ENCODE measurements around the gene PALLD.
A peak's percentile ranks its signal among the peaks of the same experiment; 100 is the strongest.

PALLD gene

DNA sequence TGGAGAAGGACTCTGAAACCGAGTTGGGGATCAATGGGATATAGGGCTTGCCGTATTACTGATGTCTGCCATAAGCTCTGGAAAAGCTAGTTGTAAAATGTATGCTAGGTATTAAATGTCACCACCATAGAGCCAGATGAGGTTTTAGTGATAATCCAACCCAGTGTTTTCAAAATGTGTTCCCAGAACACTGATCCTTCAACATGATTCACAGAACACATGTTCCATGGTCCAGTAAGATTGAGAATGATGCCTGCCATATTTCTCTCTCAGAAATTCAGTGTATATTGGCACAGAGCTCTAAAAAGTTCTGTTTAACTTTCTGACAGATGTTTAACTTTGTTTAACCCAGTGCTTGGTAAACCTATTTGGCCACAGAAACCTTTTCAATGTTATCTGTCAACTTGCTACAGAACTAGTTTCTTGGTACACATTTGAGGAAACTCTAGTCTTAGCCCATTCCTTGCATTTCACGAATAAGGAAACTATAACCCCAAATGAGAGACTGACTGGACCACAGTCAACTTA lies 160.2 kb downstream of the PALLD start:
- TF ChIP-seq, protein P1, sequence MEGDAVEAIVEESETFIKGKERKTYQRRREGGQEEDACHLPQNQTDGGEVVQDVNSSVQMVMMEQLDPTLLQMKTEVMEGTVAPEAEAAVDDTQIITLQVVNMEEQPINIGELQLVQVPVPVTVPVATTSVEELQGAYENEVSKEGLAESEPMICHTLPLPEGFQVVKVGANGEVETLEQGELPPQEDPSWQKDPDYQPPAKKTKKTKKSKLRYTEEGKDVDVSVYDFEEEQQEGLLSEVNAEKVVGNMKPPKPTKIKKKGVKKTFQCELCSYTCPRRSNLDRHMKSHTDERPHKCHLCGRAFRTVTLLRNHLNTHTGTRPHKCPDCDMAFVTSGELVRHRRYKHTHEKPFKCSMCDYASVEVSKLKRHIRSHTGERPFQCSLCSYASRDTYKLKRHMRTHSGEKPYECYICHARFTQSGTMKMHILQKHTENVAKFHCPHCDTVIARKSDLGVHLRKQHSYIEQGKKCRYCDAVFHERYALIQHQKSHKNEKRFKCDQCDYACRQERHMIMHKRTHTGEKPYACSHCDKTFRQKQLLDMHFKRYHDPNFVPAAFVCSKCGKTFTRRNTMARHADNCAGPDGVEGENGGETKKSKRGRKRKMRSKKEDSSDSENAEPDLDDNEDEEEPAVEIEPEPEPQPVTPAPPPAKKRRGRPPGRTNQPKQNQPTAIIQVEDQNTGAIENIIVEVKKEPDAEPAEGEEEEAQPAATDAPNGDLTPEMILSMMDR (conservative IDR thresholded peaks at IDR 0.05; ENCODE audit: low read length) = no peak
- DNase-seq (ENCODE audit: low read depth) = no peak
- no peak overlapping the region for H3K4me3 ChIP-seq (ENCODE audit: low read length)

DNA sequence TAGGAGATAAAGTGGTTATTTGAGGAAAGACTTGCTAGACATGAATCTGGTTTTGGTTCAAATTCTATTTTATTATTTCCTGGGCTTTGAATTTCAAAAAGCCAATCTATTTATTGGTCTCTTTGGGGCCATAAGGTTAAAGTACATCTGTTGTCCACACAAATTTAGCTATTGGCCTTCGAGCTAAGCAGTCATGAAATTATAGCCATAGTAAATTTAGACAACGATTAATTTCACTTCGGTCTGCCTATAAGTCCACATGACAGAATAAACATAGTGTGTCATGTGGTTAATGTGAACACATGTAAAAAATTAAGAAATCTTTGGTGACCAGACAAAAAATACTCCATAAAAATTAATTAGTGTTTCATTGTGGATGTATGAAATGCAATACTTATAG lies 161.9 kb downstream of the PALLD start:
- H3K4me3 ChIP-seq (ENCODE audit: low read length) = no peak overlapping the region
- TF ChIP-seq, protein P1 (conservative IDR thresholded peaks at IDR 0.05; ENCODE audit: low read length) = no peak
- no peak for DNase-seq (ENCODE audit: low read depth)

DNA sequence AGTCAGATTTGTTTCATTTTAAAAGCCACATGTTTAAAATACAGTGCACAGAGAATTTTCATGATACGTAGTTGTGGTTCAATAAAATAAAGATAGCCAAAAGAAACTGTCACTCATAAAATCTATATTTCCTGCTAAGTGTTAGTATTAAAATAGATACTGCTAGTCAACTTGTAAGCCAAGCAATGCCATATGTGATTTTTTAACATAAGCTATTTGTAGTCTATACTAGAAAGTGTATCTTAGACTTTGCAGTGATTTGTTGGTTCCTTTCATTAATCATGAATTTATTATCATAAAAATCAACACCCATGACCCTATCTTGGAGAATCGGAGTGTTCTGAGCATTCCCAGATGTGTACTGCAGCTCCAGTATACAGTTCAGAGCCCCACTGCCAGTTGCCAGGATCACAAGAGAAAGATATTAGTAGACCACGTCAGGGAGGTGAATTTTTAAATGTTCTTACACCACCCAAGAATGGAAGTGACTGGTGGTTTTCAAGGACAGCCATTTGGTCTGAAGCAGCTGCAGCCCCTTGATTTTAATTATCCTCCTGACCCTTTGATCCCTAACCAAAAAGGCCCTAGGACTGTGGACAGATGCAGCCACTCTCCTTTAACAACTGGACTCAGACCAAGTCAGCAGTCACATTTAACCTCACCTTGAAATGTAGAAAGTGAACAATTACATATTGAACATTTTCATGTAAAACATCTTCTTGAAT lies 163.1 kb downstream of the PALLD start:
- TF ChIP-seq, protein P1 (conservative IDR thresholded peaks at IDR 0.05; ENCODE audit: low read length) = no peak
- DNase-seq (ENCODE audit: low read depth) = no peak
- H3K4me3 ChIP-seq (ENCODE audit: low read length) = no peak overlapping the region

DNA sequence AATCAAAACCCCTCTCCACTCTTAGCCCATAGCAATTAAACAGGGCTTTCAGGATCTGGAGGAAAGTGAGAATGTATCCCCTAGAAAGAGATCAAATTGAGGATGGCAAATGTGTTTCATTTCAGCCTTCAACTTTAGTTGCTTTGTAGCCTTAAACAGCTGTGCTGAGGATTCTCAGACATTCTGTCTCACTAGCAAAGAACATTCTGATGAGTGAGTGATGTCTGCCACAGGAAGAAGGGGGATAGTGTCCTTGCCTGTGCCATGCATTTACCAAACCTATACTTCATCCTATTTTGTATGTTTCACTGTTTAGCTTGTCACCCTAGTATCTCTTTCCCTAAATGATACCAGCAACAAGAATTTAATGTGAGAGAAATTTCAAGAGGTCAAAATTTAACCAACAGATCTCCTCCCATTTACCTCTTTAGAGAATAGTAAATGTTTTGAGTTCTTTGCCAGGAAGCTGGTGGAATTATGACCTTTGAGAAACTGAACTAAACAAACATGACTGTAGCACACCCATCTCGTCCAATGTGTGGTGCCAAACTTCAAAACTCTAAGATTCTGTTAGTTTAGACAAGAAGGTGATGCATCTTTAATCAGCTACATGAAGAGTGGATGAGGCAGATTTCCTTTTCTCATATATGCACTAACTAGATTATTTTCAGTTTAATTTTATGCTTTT lies 165.6 kb downstream of the PALLD start:
- no peak overlapping the region for H3K4me3 ChIP-seq (ENCODE audit: low read length)
- TF ChIP-seq, protein P1 (conservative IDR thresholded peaks at IDR 0.05; ENCODE audit: low read length) = no peak
- DNase-seq (ENCODE audit: low read depth) = no peak

DNA sequence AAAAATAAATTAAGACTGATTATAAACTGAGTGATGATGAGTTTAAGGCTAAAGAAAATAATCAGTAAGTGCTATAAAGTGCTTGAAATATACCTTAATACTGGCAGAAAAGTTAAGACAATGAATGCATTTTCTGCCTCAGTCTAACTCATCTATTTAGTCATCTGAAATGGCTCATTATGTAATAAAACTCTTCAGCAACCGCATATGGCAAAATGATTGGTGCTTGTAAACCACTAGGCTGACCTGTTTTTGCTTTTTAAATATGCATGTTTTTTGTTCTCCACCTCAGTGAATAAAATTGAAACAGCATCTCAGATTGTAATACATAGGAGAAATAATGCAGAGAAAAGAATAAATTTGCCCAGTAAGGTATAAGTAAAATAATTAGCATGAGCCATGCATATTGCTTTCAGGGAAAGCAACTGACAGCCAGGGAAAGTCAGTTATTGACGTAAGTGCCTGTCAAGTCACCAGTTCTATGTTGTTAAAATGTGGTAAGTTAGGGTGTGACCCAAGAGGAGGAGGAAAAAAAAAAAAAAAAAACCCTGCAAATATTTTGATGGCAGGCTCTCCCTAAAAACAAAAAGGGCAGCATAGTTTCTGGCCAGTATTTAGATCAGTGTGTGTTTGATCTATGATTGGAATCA lies 167.5 kb downstream of the PALLD start:
- no peak overlapping the region for H3K4me3 ChIP-seq (ENCODE audit: low read length)
- TF ChIP-seq, protein P1 (conservative IDR thresholded peaks at IDR 0.05; ENCODE audit: low read length) = no peak

DNA sequence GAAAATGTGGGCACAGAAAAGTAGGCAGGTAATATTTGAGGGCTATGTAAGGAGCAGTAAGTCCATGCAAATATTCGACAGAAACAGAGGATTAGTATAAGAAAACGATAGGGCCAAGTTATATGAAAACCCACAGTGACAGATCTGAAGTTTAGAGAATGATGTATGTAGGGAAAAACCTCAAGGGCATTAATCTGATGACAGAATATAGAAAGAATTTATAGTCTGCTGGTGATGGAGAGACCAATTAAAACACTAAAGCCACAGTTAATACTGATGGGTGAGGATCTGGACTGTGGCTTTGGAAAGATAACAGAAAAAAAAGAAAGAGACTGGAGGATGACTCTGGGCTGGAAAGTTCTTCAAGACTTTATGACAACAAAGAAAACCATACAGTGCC lies 169.7 kb downstream of the PALLD start:
- TF ChIP-seq, protein P1 (conservative IDR thresholded peaks at IDR 0.05; ENCODE audit: low read length) = no peak
- DNase-seq (ENCODE audit: low read depth) = peak; percentile 46
- H3K4me3 ChIP-seq (ENCODE audit: low read length) = no peak overlapping the region

More for the DNA sequence above, 167.5 kb downstream of the PALLD start:
- no peak for DNase-seq (ENCODE audit: low read depth)

Measured in AG10803 (cell line).